Measurements from ENCODE around the gene LIPC. TPM values are rescaled to one million over a fixed set of nuclear protein-coding genes. Genes with fewer than 3 reads are reported as not detected.

The LIPC gene
- total and polyA plus RNA-seq, 2 of the 4 experiments (the other 2 are of a cell fraction): 0.07 TPM; not detected in 1

- H3K9me3 ChIP-seq (ENCODE audit: control insufficient read depth, insufficient read depth, low read length): no peaks in the 10 kb centered on the region
- ATAC-seq (ENCODE audit: low read depth) (no peak), DNase-seq (no peak)
- 96% methylated on average over 3 of the region's 9 CpGs; no CpG with 5 or more reads in 1 of the 2 experiments for WGBS, 2 experiments (ENCODE audit: extremely low coverage in 2 of 2, insufficient read length in 1 of 2)
- H3K4ac ChIP-seq (ENCODE audit: low read depth, low read length): peak overlapping the region; percentile 96
- H3K9me1 ChIP-seq (ENCODE audit: insufficient read depth, low read length): peaks cover 33% of the 10 kb centered on the region
- H2BK15ac ChIP-seq (ENCODE audit: low read depth, low read length): peak overlapping the region; percentile 67; the same call in 2 of the 3 replicates
- peak overlapping the region; percentile 65 for H3K14ac ChIP-seq (replicated peaks; ENCODE audit: low read depth, low read length)
- peak overlapping the region; percentile 91 for H4K91ac ChIP-seq (ENCODE audit: insufficient read depth, low read depth, low read length)
- H3K9ac ChIP-seq (ENCODE audit: low read depth, low read length): no peak overlapping the region
- H3K23ac ChIP-seq (ENCODE audit: low read depth, low read length): peak overlapping the region; percentile 67
- BruUV-seq (replicated peaks): no TSS peak
- ChIA-PET CTCF (interaction anchor here (1.0 kb wide), 1 partner anchor 320 kb away, joined by 3 read pairs; no protein-coding TSS in a partner anchor), POLR2A (ENCODE audit: unreplicated experiment) (interaction anchor here (0.5 kb wide), 1 partner anchor 313 kb away, joined by 6 read pairs; no protein-coding TSS in a partner anchor)
- no peaks in the 10 kb centered on the region for H3K27me3 ChIP-seq (ENCODE audit: control insufficient read depth, insufficient read depth, low read length)
- peak overlapping the region; percentile 1 to 60; a peak in 2 of 4 replicates for H4K8ac ChIP-seq (ENCODE audit: low read depth in 2 of 2, low read length in 2 of 2)
- in situ Hi-C loops (cut with MboI; ENCODE audit: low sequenced_read_pairs) (no loop called here), intact Hi-C loops (cut with micrococcal nuclease) (loop anchor here (5.0 kb wide), 1 partner anchor 75 kb away; no protein-coding TSS in a partner anchor), dilution Hi-C loops (cut with HindIII; ENCODE audit: low sequenced_read_pairs, unreplicated experiment) (no loop called here)
- no peaks in the 10 kb centered on the region for H3K36me3 ChIP-seq (ENCODE audit: control insufficient read depth, insufficient read depth, low read length)
- H2BK20ac ChIP-seq (ENCODE audit: low read depth, low read length): peak overlapping the region; percentile 50
- H2BK120ac ChIP-seq (ENCODE audit: low read depth, low read length): peak overlapping the region; percentile 93
- peak overlapping the region; percentile 24 for H4K5ac ChIP-seq (ENCODE audit: low read depth, low read length)
- H2BK5ac ChIP-seq (ENCODE audit: low read depth, low read length, poor library complexity, severe bottlenecking): peak overlapping the region; percentile 37
- no peak overlapping the region for H3K4me3 ChIP-seq (ENCODE audit: insufficient read depth, low read depth, low read length)
- peak overlapping the region; percentile 47 for H2AFZ ChIP-seq (replicated peaks; ENCODE audit: low read length, poor library complexity)
- H3K18ac ChIP-seq (ENCODE audit: low read depth, low read length): peak overlapping the region; percentile 84
- no peak overlapping the region for H2AK9ac ChIP-seq (replicated peaks; ENCODE audit: low read depth, low read length, poor library complexity)
- H3K27ac ChIP-seq (ENCODE audit: insufficient read depth, low read length): peak overlapping the region; percentile 62
- H4K20me1 ChIP-seq (ENCODE audit: insufficient read depth, low read length): no peaks in the 10 kb centered on the region
- H3K56ac ChIP-seq (ENCODE audit: extremely low read depth, insufficient read depth, low read length): no peak overlapping the region
- H3K79me1 ChIP-seq (ENCODE audit: low read depth in 1 of 2, low read length in 2 of 2): no peaks in the 10 kb centered on the region
- H3K4me2 ChIP-seq (ENCODE audit: low read depth, low read length): no peak overlapping the region
- H2AK5ac ChIP-seq (ENCODE audit: low read depth, low read length): peak overlapping the region; percentile 93
- H3K4me1 ChIP-seq (ENCODE audit: control insufficient read depth, insufficient read depth, low read length): peaks cover 42% of the 10 kb centered on the region
- TF ChIP-seq RFX5 (IDR thresholded peaks at IDR 0.05; ENCODE audit: low read depth, low read length) (no peak), ELK1 (IDR thresholded peaks at IDR 0.05; ENCODE audit: borderline replicate concordance, low read depth, low read length) (no peak), CTCF (conservative IDR thresholded peaks at IDR 0.05; ENCODE audit: low read depth, low read length) (no peak), CHD1 (IDR thresholded peaks at IDR 0.05; ENCODE audit: low read depth, low read length) (no peak), BHLHE40 (IDR thresholded peaks at IDR 0.05; ENCODE audit: low read depth, low read length) (no peak), MAFK (IDR thresholded peaks at IDR 0.05; ENCODE audit: low read depth, low read length) (no peak), MAZ (IDR thresholded peaks at IDR 0.05; ENCODE audit: borderline replicate concordance, low read depth, low read length) (no peak), SMC3 (IDR thresholded peaks at IDR 0.05; ENCODE audit: low read depth, low read length) (no peak), POLR2A (IDR thresholded peaks at IDR 0.05; ENCODE audit: low read depth, low read length) (no peak), FOS (IDR thresholded peaks at IDR 0.05; ENCODE audit: low read depth, low read length) (no peak), RCOR1 (IDR thresholded peaks at IDR 0.05; ENCODE audit: insufficient replicate concordance, low read length) (no peak), MXI1 (IDR thresholded peaks at IDR 0.05; ENCODE audit: borderline replicate concordance, low read depth, low read length) (no peak), RAD21 (IDR thresholded peaks at IDR 0.05; ENCODE audit: low read length) (no peak), NFE2L2 (IDR thresholded peaks at IDR 0.05; ENCODE audit: low read depth, low read length) (no peak), CEBPB (IDR thresholded peaks at IDR 0.05; ENCODE audit: low read depth, low read length) (no peak)
Measured at GRCh38 chr15:58547628-58548307, 116.0 kb downstream of the LIPC start.

Measured in IMR-90 (cell line).